OCI-LY3 (cell line): ENCODE results near the gene SEC16A.

ENCODE experiments used
- CTCF ChIP-seq: fragments of 200-600, 300-600 bp; sonication (generic); IDR thresholded peaks from 2 replicates; pipeline ENCODE4 v1.5.1; 2014; ENCODE audit warnings: antibody characterized with exemption, low read length, low read depth
- EZH2phosphoT487 ChIP-seq: fragments of 200-600 bp; shearing (Covaris generic); IDR thresholded peaks from 2 replicates; pipeline ENCODE4 v1.6.1; 2018; ENCODE audit warnings: antibody characterized with exemption, mixed run types, low read depth

- no peak for TF ChIP-seq CTCF
- no peak for TF ChIP-seq EZH2phosphoT487
Observed at GRCh38 chr9:136507221-136507991, 24.6 kb upstream of the SEC16A start.
